Nephron progenitor cell (in vitro differentiated cells): ENCODE data around the gene C12orf57.
A peak's percentile ranks its signal among the peaks of the same experiment; 100 is the strongest.

ENCODE experiments used
- DNase-seq: peaks from one replicate; pipeline ENCODE4 v3.0.0; 2021
- H3K27ac Mint-ChIP-seq: 2 replicates; pipeline ENCODE4 v1.8.0; 2021; ENCODE audit warnings: mild to moderate bottlenecking, moderate library complexity, mixed read lengths
- H3K27me3 Mint-ChIP-seq: 2 replicates; pipeline ENCODE4 v1.8.0; 2021; ENCODE audit warnings: mild to moderate bottlenecking, low read depth, mixed read lengths; ENCODE audit not compliant: poor library complexity
- H3K36me3 Mint-ChIP-seq: 2 replicates; pipeline ENCODE4 v1.8.0; 2021; ENCODE audit warnings: low read depth, mixed read lengths
- H3K4me1 Mint-ChIP-seq: 2 replicates; pipeline ENCODE4 v1.8.0; 2021; ENCODE audit warnings: mixed read lengths
- H3K4me3 Mint-ChIP-seq: 2 replicates; pipeline ENCODE4 v1.8.0; 2021; ENCODE audit warnings: mild to moderate bottlenecking, moderate library complexity, mixed read lengths
- H3K9me3 Mint-ChIP-seq: 2 replicates; pipeline ENCODE4 v1.8.0; 2021; ENCODE audit warnings: mild to moderate bottlenecking, moderate library complexity, mixed read lengths
- CTCF ChIP-seq: fragments of 200-600 bp; sonication (generic); IDR thresholded peaks from 2 replicates; pipeline ENCODE4 v1.5.0; 2021; ENCODE audit warnings: antibody characterized with exemption

The C12orf57 gene

GRCh38 chr12:6979453-6979852 is 35.6 kb downstream of the C12orf57 start:
- H3K4me3 Mint-ChIP-seq, result no peak overlapping the region
- no peaks in the 10 kb centered on the region for H3K27me3 Mint-ChIP-seq
- no peak for TF ChIP-seq CTCF
- peak overlapping the region; percentile 83 for H3K27ac Mint-ChIP-seq
- H3K9me3 Mint-ChIP-seq, result no peaks in the 10 kb centered on the region
- no peak for DNase-seq
- H3K4me1 Mint-ChIP-seq, result no peaks in the 10 kb centered on the region
- H3K36me3 Mint-ChIP-seq, result peaks cover 59% of the 10 kb centered on the region

GRCh38 chr12:6980075-6980474 is 36.3 kb downstream of the C12orf57 start:
- Mint-ChIP-seq H3K36me3 (peaks cover 57% of the 10 kb centered on the region), H3K27ac (peak overlapping the region; percentile 22), H3K9me3 (no peaks in the 10 kb centered on the region), H3K27me3 (no peaks in the 10 kb centered on the region), H3K4me3 (no peak overlapping the region), H3K4me1 (no peaks in the 10 kb centered on the region)
- TF ChIP-seq CTCF, result no peak
- no peak for DNase-seq

- no peak overlapping the region for H3K4me3 Mint-ChIP-seq
- H3K27ac Mint-ChIP-seq, result peak overlapping the region; percentile 32
- DNase-seq, result no peak
- H3K9me3 Mint-ChIP-seq, result no peaks in the 10 kb centered on the region
- no peaks in the 10 kb centered on the region for H3K27me3 Mint-ChIP-seq
- no peaks in the 10 kb centered on the region for H3K4me1 Mint-ChIP-seq
- no peak for TF ChIP-seq CTCF
- peaks cover 53% of the 10 kb centered on the region for H3K36me3 Mint-ChIP-seq
Observed at GRCh38 chr12:6980740-6981139, 36.9 kb downstream of the C12orf57 start.

- Mint-ChIP-seq H3K27ac (peak overlapping the region; percentile 32), H3K36me3 (peaks cover 53% of the 10 kb centered on the region), H3K4me3 (no peak overlapping the region), H3K9me3 (no peaks in the 10 kb centered on the region), H3K27me3 (no peaks in the 10 kb centered on the region), H3K4me1 (no peaks in the 10 kb centered on the region)
- TF ChIP-seq CTCF, result no peak
- DNase-seq, result no peak
Observed at GRCh38 chr12:6981152-6982052, 37.6 kb downstream of the C12orf57 start.

- no peak overlapping the region for H3K4me3 Mint-ChIP-seq
- no peak overlapping the region for H3K27ac Mint-ChIP-seq
- no peaks in the 10 kb centered on the region for H3K9me3 Mint-ChIP-seq
Observed at GRCh38 chr12:6982532-6982931, 38.7 kb downstream of the C12orf57 start.

More at GRCh38 chr12:6982532-6982931, 38.7 kb downstream of the C12orf57 start:
- H3K36me3 Mint-ChIP-seq, result peaks cover 49% of the 10 kb centered on the region
- H3K4me1 Mint-ChIP-seq, result no peaks in the 10 kb centered on the region
- H3K27me3 Mint-ChIP-seq, result no peaks in the 10 kb centered on the region
- no peak for TF ChIP-seq CTCF
- no peak for DNase-seq
